ENCODE measurements around the gene TIPARP. TPM values are rescaled to one million over a fixed set of nuclear protein-coding genes. Genes with fewer than 3 reads are reported as not detected.
"Not testable (repeated sequence)": the region's sequence is repeated elsewhere in the genome, so short reads cannot be mapped to it uniquely, and the experiment has no call there.

Gene TIPARP
- total and polyA plus RNA-seq, 2 donors (not counting 1 experiment from before 2014, with no cell fraction given): 11.2 to 42.5 TPM

DNA sequence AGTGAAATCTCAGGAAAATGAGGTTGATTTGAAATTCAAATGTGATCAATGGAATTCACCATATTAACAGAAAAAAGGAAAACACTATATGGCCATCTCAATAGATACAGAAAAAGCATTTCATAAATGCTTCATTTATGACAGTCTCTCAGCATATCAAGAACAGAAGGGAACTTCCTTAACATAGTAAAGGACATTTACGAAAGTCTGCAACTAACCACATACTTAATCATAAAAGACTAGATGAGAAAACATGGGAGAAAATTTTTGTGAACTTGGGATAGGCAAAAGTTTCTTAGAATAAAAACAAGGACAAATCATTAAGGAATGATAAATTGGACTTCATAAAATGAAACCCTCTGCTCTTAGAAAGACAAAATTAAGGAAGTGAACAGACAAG lies 24.7 kb upstream of the TIPARP start:
- no peak overlapping the region for H3K4me3 ChIP-seq (ENCODE audit: control extremely low read depth in 1 of 5, extremely low read depth in 1 of 5, insufficient read depth in 1 of 5, low read depth in 2 of 5, low read length in 4 of 5)
- peaks cover 0 to 2% (median 0%) of the 10 kb centered on the region in 3 donors for H3K9me3 ChIP-seq (ENCODE audit: control extremely low read depth in 1 of 3, control insufficient read depth in 2 of 3, insufficient read depth in 1 of 3, low read length in 2 of 3)
- Mint-ChIP-seq H3K4me3 (no peak overlapping the region), H3K27ac (no peak overlapping the region), H3K9me3 (ENCODE audit: insufficient read depth) (no peaks in the 10 kb centered on the region), H3K27me3 (no peaks in the 10 kb centered on the region), H3K4me1 (peaks cover 1% of the 10 kb centered on the region)
- WGBS (ENCODE audit: insufficient coverage): no CpG with 5 or more reads among the region's 1 CpG
- TF ChIP-seq EZH2 (IDR thresholded peaks at IDR 0.05; ENCODE audit: borderline replicate concordance, insufficient read depth, low read depth, low read length, poor library complexity, severe bottlenecking): no peak
- TF ChIP-seq CTCF (IDR thresholded peaks at IDR 0.05): no peak
- intact Hi-C loops (cut with micrococcal nuclease): no loop called here
- H3K4me2 ChIP-seq (replicated peaks; ENCODE audit: low read depth, low read length, poor library complexity, severe bottlenecking): no peak overlapping the region
- H3K79me2 ChIP-seq (ENCODE audit: control insufficient read depth, insufficient read depth, low read length): no peaks in the 10 kb centered on the region
- ATAC-seq (ENCODE audit: low read depth) (no peak), DNase-seq (no peak)
- H3K27ac ChIP-seq (ENCODE audit: low read length in 2 of 2): no peak overlapping the region
- H3K9ac ChIP-seq (ENCODE audit: low read length): no peak overlapping the region
- no peaks in the 10 kb centered on the region for H3K27me3 ChIP-seq (replicated peaks in 1 of 4; ENCODE audit: control extremely low read depth in 1 of 4, control insufficient read depth in 3 of 4, insufficient read depth in 4 of 4, low read length in 3 of 4)
- ChIA-PET CTCF (no interaction called here), POLR2A (no interaction called here)
- H3K4me1 ChIP-seq (ENCODE audit: control insufficient read depth in 2 of 2, insufficient read depth in 2 of 2, low read length in 2 of 2): no peaks in the 10 kb centered on the region
- no peaks in the 10 kb centered on the region for H3K36me3 ChIP-seq (replicated peaks in 1 of 2; ENCODE audit: control extremely low read depth in 1 of 2, control insufficient read depth in 1 of 2, extremely low read depth in 1 of 2, insufficient read depth in 2 of 2, low read length in 1 of 2)
- H2AFZ ChIP-seq (ENCODE audit: insufficient read depth, low read depth, low read length, poor library complexity, severe bottlenecking): no peak overlapping the region
- H4K20me1 ChIP-seq (ENCODE audit: control insufficient read depth, insufficient read depth, low read length, poor library complexity, severe bottlenecking): no peaks in the 10 kb centered on the region

- intact Hi-C loops (cut with micrococcal nuclease); H3K27me3 ChIP-seq (replicated peaks in 1 of 4; ENCODE audit: control extremely low read depth in 1 of 4, control insufficient read depth in 3 of 4, insufficient read depth in 4 of 4, low read length in 3 of 4); ATAC-seq (ENCODE audit: low read depth); CTCF ChIA-PET; H3K9me3 Mint-ChIP-seq (ENCODE audit: insufficient read depth); H3K27ac ChIP-seq (ENCODE audit: low read length in 2 of 2); H3K4me3 ChIP-seq (ENCODE audit: control extremely low read depth in 1 of 5, extremely low read depth in 1 of 5, insufficient read depth in 1 of 5, low read depth in 2 of 5, low read length in 4 of 5); POLR2A ChIA-PET; H3K4me3 Mint-ChIP-seq; H3K4me2 ChIP-seq (replicated peaks; ENCODE audit: low read depth, low read length, poor library complexity, severe bottlenecking); H3K4me1 Mint-ChIP-seq; H3K4me1 ChIP-seq (ENCODE audit: control insufficient read depth in 2 of 2, insufficient read depth in 2 of 2, low read length in 2 of 2); H3K9ac ChIP-seq (ENCODE audit: low read length); H2AFZ ChIP-seq (ENCODE audit: insufficient read depth, low read depth, low read length, poor library complexity, severe bottlenecking); H4K20me1 ChIP-seq (ENCODE audit: control insufficient read depth, insufficient read depth, low read length, poor library complexity, severe bottlenecking); H3K79me2 ChIP-seq (ENCODE audit: control insufficient read depth, insufficient read depth, low read length); DNase-seq; H3K9me3 ChIP-seq (ENCODE audit: control extremely low read depth in 1 of 3, control insufficient read depth in 2 of 3, insufficient read depth in 1 of 3, low read length in 2 of 3); H3K27ac Mint-ChIP-seq; H3K27me3 Mint-ChIP-seq; H3K36me3 ChIP-seq (replicated peaks in 1 of 2; ENCODE audit: control extremely low read depth in 1 of 2, control insufficient read depth in 1 of 2, extremely low read depth in 1 of 2, insufficient read depth in 2 of 2, low read length in 1 of 2): not testable (repeated sequence)
- WGBS (ENCODE audit: insufficient coverage): no CpG with 5 or more reads among the region's 2 CpGs
Observed at GRCh38 chr3:156652661-156653060, 21.7 kb upstream of the TIPARP start.
